Measurements from ENCODE around the gene CASZ1.
A peak's percentile ranks its signal among the peaks of the same experiment; 100 is the strongest.

CASZ1 gene

GRCh38 chr1:10653370-10654125, 142.9 kb downstream of the CASZ1 start:
- no peak for DNase-seq (ENCODE audit: low read depth)

GRCh38 chr1:10652626-10653025, 143.8 kb downstream of the CASZ1 start:
- no peak for DNase-seq (ENCODE audit: low read depth)

- DNase-seq (ENCODE audit: low read depth): no peak
Observed at GRCh38 chr1:10651793-10652192, 144.7 kb downstream of the CASZ1 start.

- peak; percentile 56 for DNase-seq (ENCODE audit: low read depth)
Observed at GRCh38 chr1:10651389-10651766, 145.1 kb downstream of the CASZ1 start.

GRCh38 chr1:10650556-10651388, 145.7 kb downstream of the CASZ1 start:
- no peak for DNase-seq (ENCODE audit: low read depth)

- DNase-seq (ENCODE audit: low read depth): no peak
Observed at GRCh38 chr1:10649517-10650201, 146.8 kb downstream of the CASZ1 start.

- DNase-seq (ENCODE audit: low read depth): no peak
Observed at GRCh38 chr1:10648689-10649516, 147.5 kb downstream of the CASZ1 start.

- DNase-seq (ENCODE audit: low read depth): no peak
Observed at GRCh38 chr1:10647414-10648170, 148.9 kb downstream of the CASZ1 start.

GRCh38 chr1:10646347-10646861, 150.0 kb downstream of the CASZ1 start:
- DNase-seq (ENCODE audit: low read depth): peak; percentile 29

- DNase-seq (ENCODE audit: low read depth): no peak
Observed at GRCh38 chr1:10644307-10645128, 151.9 kb downstream of the CASZ1 start.

- DNase-seq (ENCODE audit: low read depth): no peak
Observed at GRCh38 chr1:10643607-10644306, 152.7 kb downstream of the CASZ1 start.

GRCh38 chr1:10642403-10643080, 153.9 kb downstream of the CASZ1 start:
- DNase-seq (ENCODE audit: low read depth): no peak

- no peak for DNase-seq (ENCODE audit: low read depth)
Observed at GRCh38 chr1:10641976-10642375, 154.5 kb downstream of the CASZ1 start.

GRCh38 chr1:10640843-10641553, 155.4 kb downstream of the CASZ1 start:
- DNase-seq (ENCODE audit: low read depth): no peak

- no peak for DNase-seq (ENCODE audit: low read depth)
Observed at GRCh38 chr1:10639775-10640578, 156.5 kb downstream of the CASZ1 start.

- DNase-seq (ENCODE audit: low read depth): no peak
Observed at GRCh38 chr1:10639011-10639774, 157.3 kb downstream of the CASZ1 start.

All from CMK (cell line).